Ascending aorta (tissue), 2 donors: Measurements from ENCODE around the gene RAB12. TPM values are rescaled to one million over a fixed set of nuclear protein-coding genes. Genes with fewer than 3 reads are reported as not detected.

Experiments used
- DNase-seq, 2 donors: peaks; one replicate each; pipeline ENCODE4 v3.0.0-alpha.2; 2019; ENCODE audit warnings: low spot score in 2 of 2
- H3K27ac ChIP-seq, 2 donors: fragments of 200-600 bp; sonication (generic); one replicate each; pipeline ENCODE4 v1.5.1; 2016 to 2017; ENCODE audit warnings: mild to moderate bottlenecking in 1 of 2
- H3K27me3 ChIP-seq: fragments of 200-600 bp; sonication (generic); one replicate; pipeline ENCODE4 v1.5.1; 2017
- H3K36me3 ChIP-seq, 2 donors: fragments of 200-600 bp; sonication (generic); one replicate each; pipeline ENCODE4 v1.5.1; 2016
- H3K4me1 ChIP-seq, 2 donors: fragments of 200-600 bp; sonication (generic); one replicate each; pipeline ENCODE4 v1.5.1; 2016 to 2017; ENCODE audit warnings: mild to moderate bottlenecking in 1 of 2
- H3K4me3 ChIP-seq, 2 donors: fragments of 200-600 bp; sonication (generic); one replicate each; pipeline ENCODE4 v1.5.1; 2016 to 2017; ENCODE audit warnings: mild to moderate bottlenecking in 1 of 2
- H3K9me3 ChIP-seq, 2 donors: fragments of 200-600 bp; sonication (generic); one replicate each; pipeline ENCODE4 v1.5.1; 2016
- intact Hi-C: fragments of 100-400 bp; cut with DNase I; formaldehyde crosslinking; loops from one replicate; pipeline ENCODE4 v1.15.1; 2023
- total RNA-seq: library from RNA; depleted of rRNA; stranded (reverse); fragments of >200 nt; gene quantifications from one replicate; pipeline ENCODE4 v1.1.0, GENCODE V29; 2016
- TF ChIP-seq, protein P1 (sequence below), 3 experiments: fragments of 200-600 bp in 2 of 3; fragments of 450-650 bp in 1 of 3; sonication (generic) in 2 of 3; IDR thresholded peaks; one replicate each; pipeline ENCODE4 v1.5.1; 2016 to 2019; ENCODE audit warnings: antibody characterized with exemption in 3 of 3, mild to moderate bottlenecking in 1 of 3, moderate library complexity in 1 of 3

RAB12 gene
- total RNA-seq, 1 donor from 2014 or later: 35.5 TPM

DNA sequence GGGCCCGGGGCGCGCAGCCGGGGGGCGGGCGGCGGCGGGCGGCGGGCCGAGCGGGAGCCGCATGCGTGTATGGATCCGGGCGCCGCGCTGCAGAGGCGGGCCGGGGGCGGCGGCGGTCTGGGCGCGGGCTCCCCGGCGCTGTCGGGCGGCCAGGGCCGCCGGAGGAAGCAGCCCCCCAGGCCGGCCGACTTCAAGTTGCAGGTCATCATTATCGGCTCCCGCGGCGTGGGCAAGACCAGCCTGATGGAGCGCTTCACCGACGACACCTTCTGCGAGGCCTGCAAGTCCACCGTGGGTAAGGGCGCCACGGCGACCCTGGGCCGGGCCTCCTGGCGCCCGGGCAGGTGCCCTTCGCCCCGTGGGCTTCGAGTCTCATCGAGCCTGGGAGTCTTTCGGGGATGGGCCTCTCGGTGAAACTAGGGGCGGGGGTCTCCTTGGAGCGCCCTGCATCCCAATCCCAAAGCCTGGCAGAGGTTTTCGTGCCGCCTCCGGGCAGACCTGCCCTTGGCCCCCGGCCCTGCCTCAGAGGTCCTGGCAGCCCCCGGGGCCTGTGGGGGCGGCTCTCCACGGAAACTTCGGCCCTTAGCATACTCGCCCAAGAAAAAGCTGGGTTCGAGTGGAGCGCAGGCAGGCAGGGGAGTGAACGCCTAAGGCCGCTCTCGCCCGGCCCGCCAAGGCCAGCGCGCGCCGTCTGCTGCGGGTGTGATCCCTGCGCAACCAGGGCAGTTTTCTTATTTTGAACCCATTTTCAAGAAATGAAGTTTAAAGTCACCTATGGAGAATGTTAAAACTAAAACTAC, 622 bp downstream of the RAB12 start:
- DNase-seq: no peak
- Histone ChIP-seq H3K27ac (peak overlapping the region in 1 of 2 donors; percentile 73), H3K27me3 (no peaks in the 10 kb centered on the region), H3K4me3 (peak overlapping the region; percentile 84 to 100), H3K36me3 (no peaks in the 10 kb centered on the region), H3K9me3 (no peaks in the 10 kb centered on the region), H3K4me1 (peaks cover 14 to 31% of the 10 kb centered on the region in 2 donors)
- TF ChIP-seq, protein P1, sequence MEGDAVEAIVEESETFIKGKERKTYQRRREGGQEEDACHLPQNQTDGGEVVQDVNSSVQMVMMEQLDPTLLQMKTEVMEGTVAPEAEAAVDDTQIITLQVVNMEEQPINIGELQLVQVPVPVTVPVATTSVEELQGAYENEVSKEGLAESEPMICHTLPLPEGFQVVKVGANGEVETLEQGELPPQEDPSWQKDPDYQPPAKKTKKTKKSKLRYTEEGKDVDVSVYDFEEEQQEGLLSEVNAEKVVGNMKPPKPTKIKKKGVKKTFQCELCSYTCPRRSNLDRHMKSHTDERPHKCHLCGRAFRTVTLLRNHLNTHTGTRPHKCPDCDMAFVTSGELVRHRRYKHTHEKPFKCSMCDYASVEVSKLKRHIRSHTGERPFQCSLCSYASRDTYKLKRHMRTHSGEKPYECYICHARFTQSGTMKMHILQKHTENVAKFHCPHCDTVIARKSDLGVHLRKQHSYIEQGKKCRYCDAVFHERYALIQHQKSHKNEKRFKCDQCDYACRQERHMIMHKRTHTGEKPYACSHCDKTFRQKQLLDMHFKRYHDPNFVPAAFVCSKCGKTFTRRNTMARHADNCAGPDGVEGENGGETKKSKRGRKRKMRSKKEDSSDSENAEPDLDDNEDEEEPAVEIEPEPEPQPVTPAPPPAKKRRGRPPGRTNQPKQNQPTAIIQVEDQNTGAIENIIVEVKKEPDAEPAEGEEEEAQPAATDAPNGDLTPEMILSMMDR (IDR thresholded peaks at IDR 0.05): no peak
- intact Hi-C loops: loop anchor here (2.0 kb wide), 1 partner anchor 95 kb away; the partner anchor contains the start of gene MTCL1

DNA sequence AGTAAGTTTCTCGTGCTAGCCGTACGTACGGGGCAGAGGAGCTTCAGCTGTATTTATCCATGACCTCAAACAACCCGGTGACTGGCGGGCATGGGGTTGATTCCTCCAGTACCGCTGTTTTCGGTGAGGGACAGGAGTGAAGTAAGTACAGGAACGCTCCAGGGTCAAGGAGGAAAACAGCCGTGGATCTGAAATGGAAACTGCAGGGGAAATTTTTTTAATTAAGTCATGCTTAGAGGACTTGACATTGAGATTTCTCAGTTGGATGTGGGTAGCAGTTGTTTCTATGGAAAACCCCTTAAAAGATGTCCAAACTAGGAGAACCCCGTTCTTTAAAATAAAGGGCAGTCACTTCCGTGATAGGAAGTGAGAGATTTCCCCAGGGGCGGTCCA, 1.2 kb downstream of the RAB12 start:
- Histone ChIP-seq H3K27me3 (no peaks in the 10 kb centered on the region), H3K9me3 (no peaks in the 10 kb centered on the region), H3K36me3 (no peaks in the 10 kb centered on the region), H3K4me3 (peak overlapping the region; percentile 84 to 100), H3K4me1 (peaks cover 14 to 36% of the 10 kb centered on the region in 2 donors), H3K27ac (peak overlapping the region in 1 of 2 donors; percentile 73)
- TF ChIP-seq, protein P1 (IDR thresholded peaks at IDR 0.05): no peak
- intact Hi-C loops: no loop called here
- no peak for DNase-seq

DNA sequence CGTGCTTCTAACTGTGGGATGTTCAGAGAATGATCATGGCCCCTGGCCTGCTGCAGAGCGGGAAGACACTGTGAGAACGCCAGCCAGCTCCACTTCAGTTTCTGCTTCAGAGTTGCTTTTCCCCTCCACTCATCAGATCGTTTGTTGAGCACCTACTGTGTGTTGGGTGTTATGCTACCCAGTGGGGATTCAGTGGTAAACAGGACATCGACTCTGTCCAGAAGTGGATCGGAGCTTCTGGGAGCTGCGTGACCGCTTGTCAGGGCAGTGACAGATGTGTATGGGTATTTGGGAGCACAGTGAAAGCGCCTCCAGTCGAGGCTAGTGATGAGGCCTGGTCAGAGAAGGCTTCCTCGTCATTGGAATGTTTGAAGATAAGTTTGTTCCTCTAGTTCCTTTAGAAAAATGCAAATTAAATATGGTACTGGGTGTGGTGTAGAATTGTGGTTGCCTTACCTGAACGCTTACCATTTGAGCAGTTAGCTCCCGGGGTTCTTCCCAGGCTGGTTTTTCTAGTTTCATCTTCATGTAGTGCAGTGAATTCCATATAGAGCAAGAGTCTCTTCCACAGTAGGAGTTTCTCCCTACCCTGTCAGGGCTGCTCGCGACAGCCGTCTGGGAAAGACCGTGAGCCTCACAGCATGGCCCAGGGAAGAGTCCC, 2.8 kb downstream of the RAB12 start:
- DNase-seq: no peak
- H3K9me3 ChIP-seq: no peaks in the 10 kb centered on the region
- no peaks in the 10 kb centered on the region for H3K27me3 ChIP-seq
- intact Hi-C loops: no loop called here
- no peaks in the 10 kb centered on the region for H3K36me3 ChIP-seq
- no peak overlapping the region for H3K27ac ChIP-seq
- peaks cover 14 to 41% of the 10 kb centered on the region in 2 donors for H3K4me1 ChIP-seq
- no peak overlapping the region for H3K4me3 ChIP-seq
- TF ChIP-seq, protein P1 (IDR thresholded peaks at IDR 0.05): no peak

DNA sequence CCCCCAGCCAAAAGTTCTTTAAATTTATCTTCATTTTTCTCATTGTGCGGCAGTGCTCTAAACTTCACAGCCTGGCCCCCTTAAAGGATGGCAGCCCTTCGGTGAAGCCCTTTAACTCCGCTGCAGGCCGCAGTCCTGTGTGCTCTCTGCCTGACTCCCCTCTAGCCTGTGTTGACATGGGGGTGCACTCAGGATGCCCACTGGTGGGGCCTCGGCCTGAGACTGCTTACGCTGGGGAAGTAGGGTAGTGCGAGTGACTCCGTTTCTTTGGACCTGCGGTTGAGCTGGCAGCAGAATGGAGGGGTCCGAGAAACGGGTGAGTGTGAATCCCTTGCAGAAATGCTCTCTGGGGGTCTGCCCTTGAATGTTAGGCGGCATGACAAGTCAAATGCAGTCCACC, 5.6 kb downstream of the RAB12 start:
- TF ChIP-seq, protein P1 (IDR thresholded peaks at IDR 0.05): no peak

DNA sequence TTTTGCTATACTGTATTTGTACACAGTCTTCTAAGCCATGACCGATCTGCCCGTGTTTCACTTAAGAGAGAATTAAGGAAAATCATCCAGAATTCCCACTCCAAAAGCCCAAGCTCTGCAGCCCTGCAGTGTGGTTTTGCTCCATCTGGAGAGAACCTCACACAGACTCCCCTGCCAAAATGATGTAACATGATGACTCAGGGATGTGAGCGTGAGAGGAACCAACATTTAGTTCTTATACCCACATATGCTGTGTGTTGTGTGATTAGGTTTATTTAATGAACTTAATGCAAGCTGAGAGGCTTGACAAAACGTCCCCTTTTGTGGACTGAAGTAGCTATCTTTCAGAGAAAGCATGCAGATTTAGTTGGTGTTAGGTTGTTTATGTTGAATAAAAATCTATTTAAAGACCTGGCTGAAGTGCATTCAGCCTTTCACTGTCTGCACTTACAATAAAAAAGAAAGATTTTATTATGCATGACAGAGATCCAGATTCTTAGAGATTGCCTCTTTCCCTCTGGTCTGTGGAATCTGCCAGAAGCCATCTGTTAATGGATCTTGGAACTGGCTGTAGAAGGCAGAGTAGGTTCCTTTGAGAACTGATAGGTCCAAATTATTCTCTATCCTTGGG, 6.3 kb downstream of the RAB12 start:
- Histone ChIP-seq H3K36me3 (no peaks in the 10 kb centered on the region), H3K27ac (no peak overlapping the region), H3K27me3 (no peaks in the 10 kb centered on the region), H3K9me3 (no peaks in the 10 kb centered on the region), H3K4me1 (peaks cover 9 to 34% of the 10 kb centered on the region in 2 donors), H3K4me3 (no peak overlapping the region)
- intact Hi-C loops: no loop called here
- TF ChIP-seq, protein P1 (IDR thresholded peaks at IDR 0.05): no peak
- DNase-seq: peak in 1 of 2 donors; percentile 66

More for the DNA sequence above, 5.6 kb downstream of the RAB12 start:
- Histone ChIP-seq H3K36me3 (no peaks in the 10 kb centered on the region), H3K27me3 (no peaks in the 10 kb centered on the region), H3K4me1 (peaks cover 12 to 34% of the 10 kb centered on the region in 2 donors), H3K9me3 (no peaks in the 10 kb centered on the region), H3K4me3 (no peak overlapping the region), H3K27ac (no peak overlapping the region)
- no peak for DNase-seq
- intact Hi-C loops: no loop called here
